Ishikawa (cell line): ENCODE results near the gene SYP.

Experiments
- CEBPB ChIP-seq: IDR thresholded peaks from 2 replicates; pipeline ENCODE4 v1.6.1; 2012
- EP300 ChIP-seq: IDR thresholded peaks from 2 replicates; pipeline ENCODE4 v1.6.1; 2012; ENCODE audit warnings: borderline replicate concordance
- FOXM1 ChIP-seq: IDR thresholded peaks from 2 replicates; pipeline ENCODE4 v1.6.1; 2012; ENCODE audit warnings: low read depth, borderline replicate concordance
- NFIC ChIP-seq: IDR thresholded peaks from 2 replicates; pipeline ENCODE4 v1.6.1; 2012
- RAD21 ChIP-seq: IDR thresholded peaks from 2 replicates; pipeline ENCODE4 v1.6.1; 2012; ENCODE audit warnings: low read depth
- TAF1 ChIP-seq: IDR thresholded peaks from 2 replicates; pipeline ENCODE4 v1.6.1; 2012; ENCODE audit warnings: low read depth, mild to moderate bottlenecking
- TCF12 ChIP-seq: IDR thresholded peaks from 2 replicates; pipeline ENCODE4 v1.6.1; 2012; ENCODE audit warnings: low read depth
- TEAD4 ChIP-seq: IDR thresholded peaks from 2 replicates; pipeline ENCODE4 v1.6.1; 2012
- YY1 ChIP-seq: IDR thresholded peaks from 2 replicates; pipeline ENCODE4 v1.6.1; 2012; ENCODE audit warnings: low read depth
- TF ChIP-seq, protein P1 (sequence below): IDR thresholded peaks from 2 replicates; pipeline ENCODE4 v1.6.1; 2012
- TF ChIP-seq, protein P2 (sequence below): IDR thresholded peaks from 2 replicates; pipeline ENCODE4 v1.6.1; 2012; ENCODE audit warnings: low read depth, mild to moderate bottlenecking
- TF ChIP-seq, protein P3 (sequence below): IDR thresholded peaks from 2 replicates; pipeline ENCODE4 v1.6.1; 2012

DNA sequence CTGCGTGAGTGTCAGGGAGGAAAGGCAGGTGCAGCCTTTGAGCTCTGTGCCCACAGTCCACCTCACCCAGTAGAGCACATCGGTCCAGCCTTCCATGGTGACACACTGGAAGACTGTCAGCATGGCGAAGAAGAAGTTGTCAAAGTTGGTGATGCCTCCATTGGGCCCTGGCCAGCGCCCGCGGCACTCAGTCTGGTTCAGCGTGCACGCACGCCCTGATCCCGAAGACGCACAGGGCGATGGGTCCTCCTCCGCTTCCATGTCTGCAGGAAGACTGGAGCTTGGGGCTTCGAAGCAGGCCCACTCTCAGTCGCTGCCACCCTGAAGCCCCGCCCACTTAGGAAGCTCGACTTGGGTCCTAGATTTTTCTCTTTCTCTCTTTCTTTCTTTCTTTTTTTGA, 28.2 kb upstream of the SYP start:
- TF ChIP-seq TAF1 = no peak
- no peak for TF ChIP-seq NFIC
- TF ChIP-seq EP300 = no peak
- no peak for TF ChIP-seq RAD21
- no peak for TF ChIP-seq YY1
- TF ChIP-seq, protein P1, sequence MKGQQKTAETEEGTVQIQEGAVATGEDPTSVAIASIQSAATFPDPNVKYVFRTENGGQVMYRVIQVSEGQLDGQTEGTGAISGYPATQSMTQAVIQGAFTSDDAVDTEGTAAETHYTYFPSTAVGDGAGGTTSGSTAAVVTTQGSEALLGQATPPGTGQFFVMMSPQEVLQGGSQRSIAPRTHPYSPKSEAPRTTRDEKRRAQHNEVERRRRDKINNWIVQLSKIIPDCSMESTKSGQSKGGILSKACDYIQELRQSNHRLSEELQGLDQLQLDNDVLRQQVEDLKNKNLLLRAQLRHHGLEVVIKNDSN = no peak
- TF ChIP-seq, protein P2, sequence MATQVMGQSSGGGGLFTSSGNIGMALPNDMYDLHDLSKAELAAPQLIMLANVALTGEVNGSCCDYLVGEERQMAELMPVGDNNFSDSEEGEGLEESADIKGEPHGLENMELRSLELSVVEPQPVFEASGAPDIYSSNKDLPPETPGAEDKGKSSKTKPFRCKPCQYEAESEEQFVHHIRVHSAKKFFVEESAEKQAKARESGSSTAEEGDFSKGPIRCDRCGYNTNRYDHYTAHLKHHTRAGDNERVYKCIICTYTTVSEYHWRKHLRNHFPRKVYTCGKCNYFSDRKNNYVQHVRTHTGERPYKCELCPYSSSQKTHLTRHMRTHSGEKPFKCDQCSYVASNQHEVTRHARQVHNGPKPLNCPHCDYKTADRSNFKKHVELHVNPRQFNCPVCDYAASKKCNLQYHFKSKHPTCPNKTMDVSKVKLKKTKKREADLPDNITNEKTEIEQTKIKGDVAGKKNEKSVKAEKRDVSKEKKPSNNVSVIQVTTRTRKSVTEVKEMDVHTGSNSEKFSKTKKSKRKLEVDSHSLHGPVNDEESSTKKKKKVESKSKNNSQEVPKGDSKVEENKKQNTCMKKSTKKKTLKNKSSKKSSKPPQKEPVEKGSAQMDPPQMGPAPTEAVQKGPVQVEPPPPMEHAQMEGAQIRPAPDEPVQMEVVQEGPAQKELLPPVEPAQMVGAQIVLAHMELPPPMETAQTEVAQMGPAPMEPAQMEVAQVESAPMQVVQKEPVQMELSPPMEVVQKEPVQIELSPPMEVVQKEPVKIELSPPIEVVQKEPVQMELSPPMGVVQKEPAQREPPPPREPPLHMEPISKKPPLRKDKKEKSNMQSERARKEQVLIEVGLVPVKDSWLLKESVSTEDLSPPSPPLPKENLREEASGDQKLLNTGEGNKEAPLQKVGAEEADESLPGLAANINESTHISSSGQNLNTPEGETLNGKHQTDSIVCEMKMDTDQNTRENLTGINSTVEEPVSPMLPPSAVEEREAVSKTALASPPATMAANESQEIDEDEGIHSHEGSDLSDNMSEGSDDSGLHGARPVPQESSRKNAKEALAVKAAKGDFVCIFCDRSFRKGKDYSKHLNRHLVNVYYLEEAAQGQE = no peak
- TF ChIP-seq, protein P3, sequence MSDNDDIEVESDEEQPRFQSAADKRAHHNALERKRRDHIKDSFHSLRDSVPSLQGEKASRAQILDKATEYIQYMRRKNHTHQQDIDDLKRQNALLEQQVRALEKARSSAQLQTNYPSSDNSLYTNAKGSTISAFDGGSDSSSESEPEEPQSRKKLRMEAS = no peak
- TF ChIP-seq CEBPB = no peak
- no peak for TF ChIP-seq TCF12
- TF ChIP-seq FOXM1 = no peak
- no peak for TF ChIP-seq TEAD4
